ENCODE measurements around the gene PIP4K2C. TPM values are rescaled to one million over a fixed set of nuclear protein-coding genes. Genes with fewer than 3 reads are reported as not detected.
"Not testable (repeated sequence)": the region's sequence is repeated elsewhere in the genome, so short reads cannot be mapped to it uniquely, and the experiment has no call there.

PIP4K2C gene
- polyA plus RNA-seq, 1 donor from 2014 or later, result 15.5 TPM

GRCh38 chr12:57614948-57615500 lies 24.0 kb downstream of the PIP4K2C start:
- Mint-ChIP-seq H3K9me3 (no peaks in the 10 kb centered on the region), H3K4me3 (peak overlapping the region in 3 of 4 donors; percentile 60 to 89 (median 87)), H3K4me1 (peaks cover 34 to 42% (median 35%) of the 10 kb centered on the region in 3 donors), H3K36me3 (no peaks in the 10 kb centered on the region), H3K27ac (peak overlapping the region in 2 of 3 donors; percentile 74 to 83), H3K27me3 (peaks cover 38% of the 10 kb centered on the region)

GRCh38 chr12:57615637-57616036 lies 24.6 kb downstream of the PIP4K2C start:
- peaks cover 35 to 42% (median 35%) of the 10 kb centered on the region in 3 donors for H3K4me1 Mint-ChIP-seq
- H3K4me3 Mint-ChIP-seq, result no peak overlapping the region
- H3K9me3 Mint-ChIP-seq, result no peaks in the 10 kb centered on the region
- peaks cover 39% of the 10 kb centered on the region for H3K27me3 Mint-ChIP-seq
- H3K27ac Mint-ChIP-seq, result peak overlapping the region; percentile 67 to 83 (median 74)
- H3K36me3 Mint-ChIP-seq, result no peaks in the 10 kb centered on the region

- Mint-ChIP-seq H3K27me3 (peaks cover 44% of the 10 kb centered on the region), H3K27ac (peak overlapping the region in 1 of 3 donors; percentile 74), H3K4me3 (no peak overlapping the region)
These were observed 25.6 kb downstream of the PIP4K2C start for GRCh38 chr12:57616383-57617101.

GRCh38 chr12:57617942-57618341 lies 26.9 kb downstream of the PIP4K2C start:
- Mint-ChIP-seq H3K27ac (peak overlapping the region in 1 of 3 donors; percentile 36), H3K9me3 (no peaks in the 10 kb centered on the region), H3K4me3 (no peak overlapping the region), H3K27me3 (peaks cover 52% of the 10 kb centered on the region), H3K36me3 (no peaks in the 10 kb centered on the region), H3K4me1 (peaks cover 36 to 50% (median 44%) of the 10 kb centered on the region in 3 donors)

More at GRCh38 chr12:57616383-57617101, 25.6 kb downstream of the PIP4K2C start:
- peaks cover 36 to 50% (median 40%) of the 10 kb centered on the region in 3 donors for H3K4me1 Mint-ChIP-seq
- no peaks in the 10 kb centered on the region for H3K9me3 Mint-ChIP-seq
- H3K36me3 Mint-ChIP-seq, result no peaks in the 10 kb centered on the region

GRCh38 chr12:57618431-57618830 lies 27.4 kb downstream of the PIP4K2C start:
- H3K4me3 Mint-ChIP-seq, H3K36me3 Mint-ChIP-seq, H3K9me3 Mint-ChIP-seq: not testable (repeated sequence)
- Mint-ChIP-seq H3K27me3 (peaks cover 55% of the 10 kb centered on the region), H3K4me1 (peaks cover 36 to 46% (median 43%) of the 10 kb centered on the region in 3 donors), H3K27ac (peak overlapping the region in 1 of 3 donors; percentile 49)

- H3K36me3 Mint-ChIP-seq, result no peaks in the 10 kb centered on the region
These were observed 28.0 kb downstream of the PIP4K2C start for GRCh38 chr12:57618966-57619433.

GRCh38 chr12:57619434-57620244 lies 28.6 kb downstream of the PIP4K2C start:
- Mint-ChIP-seq H3K9me3 (no peaks in the 10 kb centered on the region), H3K4me1 (peaks cover 32 to 36% (median 32%) of the 10 kb centered on the region in 3 donors), H3K4me3 (peak overlapping the region; percentile 39 to 75 (median 55)), H3K36me3 (no peaks in the 10 kb centered on the region), H3K27me3 (peaks cover 64% of the 10 kb centered on the region), H3K27ac (no peak overlapping the region)

More at GRCh38 chr12:57618966-57619433, 28.0 kb downstream of the PIP4K2C start:
- peaks cover 59% of the 10 kb centered on the region for H3K27me3 Mint-ChIP-seq
- H3K4me3 Mint-ChIP-seq, result peak overlapping the region; percentile 39 to 75 (median 55)
- peaks cover 36 to 42% (median 39%) of the 10 kb centered on the region in 3 donors for H3K4me1 Mint-ChIP-seq
- peak overlapping the region in 1 of 3 donors; percentile 49 for H3K27ac Mint-ChIP-seq
- H3K9me3 Mint-ChIP-seq, result no peaks in the 10 kb centered on the region

- peak overlapping the region in 2 of 3 donors; percentile 25 to 31 for H3K27ac Mint-ChIP-seq
- H3K27me3 Mint-ChIP-seq, result peaks cover 70% of the 10 kb centered on the region
- H3K9me3 Mint-ChIP-seq, result no peaks in the 10 kb centered on the region
- H3K4me1 Mint-ChIP-seq, result peaks cover 25 to 30% (median 25%) of the 10 kb centered on the region in 3 donors
- H3K36me3 Mint-ChIP-seq, result no peaks in the 10 kb centered on the region
- peak overlapping the region; percentile 28 to 88 (median 69) for H3K4me3 Mint-ChIP-seq
These were observed 29.4 kb downstream of the PIP4K2C start for GRCh38 chr12:57620245-57620935.

- Mint-ChIP-seq H3K4me3 (peak overlapping the region; percentile 28 to 93 (median 80)), H3K27ac (peak overlapping the region in 1 of 3 donors; percentile 25), H3K36me3 (no peaks in the 10 kb centered on the region), H3K4me1 (peaks cover 21 to 25% (median 21%) of the 10 kb centered on the region in 3 donors), H3K9me3 (no peaks in the 10 kb centered on the region), H3K27me3 (peaks cover 76% of the 10 kb centered on the region)
These were observed 30.0 kb downstream of the PIP4K2C start for GRCh38 chr12:57620936-57621496.

GRCh38 chr12:57621497-57622292 lies 30.7 kb downstream of the PIP4K2C start:
- Mint-ChIP-seq H3K4me1 (peaks cover 17 to 21% (median 21%) of the 10 kb centered on the region in 3 donors), H3K4me3 (peak overlapping the region; percentile 28 to 93 (median 80)), H3K27ac (peak overlapping the region in 1 of 3 donors; percentile 63), H3K9me3 (no peaks in the 10 kb centered on the region), H3K36me3 (no peaks in the 10 kb centered on the region), H3K27me3 (peaks cover 79% of the 10 kb centered on the region)

- Mint-ChIP-seq H3K36me3 (no peaks in the 10 kb centered on the region), H3K4me3 (peak overlapping the region in 2 of 4 donors; percentile 88 to 93), H3K9me3 (no peaks in the 10 kb centered on the region), H3K27ac (no peak overlapping the region), H3K4me1 (peaks cover 20 to 25% (median 21%) of the 10 kb centered on the region in 3 donors), H3K27me3 (peaks cover 79% of the 10 kb centered on the region)
These were observed 31.6 kb downstream of the PIP4K2C start for GRCh38 chr12:57622293-57623245.

GRCh38 chr12:57623385-57623784 lies 32.4 kb downstream of the PIP4K2C start:
- Mint-ChIP-seq H3K4me3 (no peak overlapping the region), H3K27me3 (peaks cover 82% of the 10 kb centered on the region), H3K27ac (peak overlapping the region in 1 of 3 donors; percentile 29), H3K9me3 (no peaks in the 10 kb centered on the region), H3K36me3 (no peaks in the 10 kb centered on the region), H3K4me1 (peaks cover 20 to 30% (median 21%) of the 10 kb centered on the region in 3 donors)
